ENCODE measurements around the gene PANK4. TPM values are rescaled to one million over a fixed set of nuclear protein-coding genes. Genes with fewer than 3 reads are reported as not detected.

The PANK4 gene
- total RNA-seq, 1 experiment from 2014 or later: 20.5 TPM

DNA sequence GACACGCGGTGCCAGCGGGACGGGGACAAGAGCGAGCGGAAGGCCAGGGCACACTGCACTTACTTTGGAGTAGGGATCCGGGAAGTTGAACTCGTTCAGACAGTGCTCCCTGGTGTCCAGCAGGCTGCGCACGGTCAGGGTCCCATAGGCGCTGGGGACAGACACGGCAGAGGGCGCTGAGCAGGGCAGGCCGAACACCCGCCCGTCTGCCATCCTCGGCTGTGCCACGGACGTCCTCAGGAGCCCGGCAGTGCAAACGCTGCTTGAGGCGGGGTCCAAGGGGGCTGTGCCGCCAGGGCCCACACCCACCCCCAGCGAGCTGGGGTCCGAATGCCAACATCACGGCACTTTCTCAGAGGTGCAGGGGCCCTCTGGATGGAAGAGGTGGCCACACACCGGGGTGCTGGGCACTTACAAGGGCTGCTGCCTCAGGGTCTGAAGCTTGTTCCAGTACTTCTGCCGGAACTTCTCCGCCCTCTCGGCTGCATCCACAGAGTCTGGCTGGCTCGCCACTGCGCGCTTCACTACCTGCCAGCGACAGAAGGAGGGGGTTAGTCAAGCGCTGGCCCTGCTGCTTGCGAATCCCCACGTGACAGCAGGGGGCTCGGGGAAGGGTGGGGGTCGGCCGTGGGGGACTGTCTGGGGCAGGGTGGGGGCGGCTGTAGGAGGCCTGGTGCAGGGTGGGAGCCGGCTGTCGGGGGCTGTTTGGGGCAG, 12.3 kb downstream of the PANK4 start:
- Histone ChIP-seq H3K79me2 (ENCODE audit: low read depth) (no peaks in the 10 kb centered on the region), H3K27me3 (ENCODE audit: insufficient read depth, low read depth) (no peaks in the 10 kb centered on the region), H2AFZ (no peak overlapping the region), H3K9me3 (ENCODE audit: insufficient read depth, low read depth) (no peaks in the 10 kb centered on the region), H4K20me1 (ENCODE audit: insufficient read depth) (peaks cover 3% of the 10 kb centered on the region; the same call in 1 of the 2 replicates), H3K9me2 (ENCODE audit: insufficient read depth) (no peaks in the 10 kb centered on the region), H3K4me2 (no peak overlapping the region), H3F3A (ENCODE audit: insufficient read depth, low read depth) (no peaks in the 10 kb centered on the region), H3K27ac (no peak overlapping the region), H3K4me1 (replicated peaks; ENCODE audit: insufficient read depth) (no peaks in the 10 kb centered on the region), H3K36me3 (ENCODE audit: low read depth) (no peaks in the 10 kb centered on the region), H3K4me3 (no peak overlapping the region)
- no peak for DNase-seq
- intact Hi-C loops (cut with micrococcal nuclease; ENCODE audit: unreplicated experiment): no loop called here
- no TSS peak for BruUV-seq (replicated peaks)
- CTCF ChIA-PET: no interaction called here
- no peak for TF ChIP-seq EZH2 (IDR thresholded peaks at IDR 0.05; ENCODE audit: low read depth)
- TF ChIP-seq, protein P1, sequence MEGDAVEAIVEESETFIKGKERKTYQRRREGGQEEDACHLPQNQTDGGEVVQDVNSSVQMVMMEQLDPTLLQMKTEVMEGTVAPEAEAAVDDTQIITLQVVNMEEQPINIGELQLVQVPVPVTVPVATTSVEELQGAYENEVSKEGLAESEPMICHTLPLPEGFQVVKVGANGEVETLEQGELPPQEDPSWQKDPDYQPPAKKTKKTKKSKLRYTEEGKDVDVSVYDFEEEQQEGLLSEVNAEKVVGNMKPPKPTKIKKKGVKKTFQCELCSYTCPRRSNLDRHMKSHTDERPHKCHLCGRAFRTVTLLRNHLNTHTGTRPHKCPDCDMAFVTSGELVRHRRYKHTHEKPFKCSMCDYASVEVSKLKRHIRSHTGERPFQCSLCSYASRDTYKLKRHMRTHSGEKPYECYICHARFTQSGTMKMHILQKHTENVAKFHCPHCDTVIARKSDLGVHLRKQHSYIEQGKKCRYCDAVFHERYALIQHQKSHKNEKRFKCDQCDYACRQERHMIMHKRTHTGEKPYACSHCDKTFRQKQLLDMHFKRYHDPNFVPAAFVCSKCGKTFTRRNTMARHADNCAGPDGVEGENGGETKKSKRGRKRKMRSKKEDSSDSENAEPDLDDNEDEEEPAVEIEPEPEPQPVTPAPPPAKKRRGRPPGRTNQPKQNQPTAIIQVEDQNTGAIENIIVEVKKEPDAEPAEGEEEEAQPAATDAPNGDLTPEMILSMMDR (conservative IDR thresholded peaks at IDR 0.05): no peak
- POLR2A ChIA-PET (ENCODE audit: unreplicated experiment): no interaction called here

DNA sequence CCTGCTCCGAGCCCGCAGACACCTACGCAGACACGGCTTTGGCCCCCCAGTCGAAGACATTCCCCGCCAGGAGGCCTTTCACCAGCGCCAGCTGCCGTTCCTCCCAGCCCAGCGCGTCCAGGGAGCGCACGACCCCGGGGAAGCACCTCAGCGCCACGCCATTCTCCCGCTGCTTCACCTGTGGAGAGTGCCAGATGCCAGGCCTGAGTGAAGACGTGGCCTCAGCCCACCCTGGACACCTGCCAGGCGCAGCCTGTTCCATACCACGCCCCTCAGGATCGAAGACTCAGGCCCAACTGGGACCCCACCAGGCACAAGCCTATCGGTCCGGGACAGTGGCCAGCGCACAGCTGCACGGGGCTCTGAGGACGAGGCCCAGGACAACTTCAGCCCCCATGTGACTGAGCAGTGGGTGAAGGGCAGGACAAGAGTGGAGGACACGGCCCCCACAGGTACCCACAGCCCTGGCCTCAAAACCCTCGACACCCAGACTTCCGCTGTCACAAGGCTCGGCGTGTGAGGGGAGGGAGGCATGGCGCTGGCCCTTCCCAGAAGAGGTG, 13.5 kb downstream of the PANK4 start:
- no peak overlapping the region for H3K27ac ChIP-seq
- no peaks in the 10 kb centered on the region for H3K4me1 ChIP-seq (replicated peaks; ENCODE audit: insufficient read depth)
- H3F3A ChIP-seq (ENCODE audit: insufficient read depth, low read depth): no peaks in the 10 kb centered on the region
- no TSS peak for BruUV-seq (replicated peaks)
- TF ChIP-seq EZH2 (IDR thresholded peaks at IDR 0.05; ENCODE audit: low read depth): no peak
- TF ChIP-seq, protein P1 (conservative IDR thresholded peaks at IDR 0.05): no peak
- no peaks in the 10 kb centered on the region for H3K9me3 ChIP-seq (ENCODE audit: insufficient read depth, low read depth)
- CTCF ChIA-PET: no interaction called here
- no peak overlapping the region for H2AFZ ChIP-seq
- POLR2A ChIA-PET (ENCODE audit: unreplicated experiment): no interaction called here
- no peak overlapping the region for H3K4me3 ChIP-seq
- no peaks in the 10 kb centered on the region for H3K36me3 ChIP-seq (ENCODE audit: low read depth)
- no peak for DNase-seq
- no peak overlapping the region for H3K4me2 ChIP-seq
- intact Hi-C loops (cut with micrococcal nuclease; ENCODE audit: unreplicated experiment): no loop called here
- peaks cover 4% of the 10 kb centered on the region for H4K20me1 ChIP-seq (ENCODE audit: insufficient read depth)
- H3K27me3 ChIP-seq (ENCODE audit: insufficient read depth, low read depth): no peaks in the 10 kb centered on the region
- H3K9me2 ChIP-seq (ENCODE audit: insufficient read depth): no peaks in the 10 kb centered on the region
- no peaks in the 10 kb centered on the region for H3K79me2 ChIP-seq (ENCODE audit: low read depth)

DNA sequence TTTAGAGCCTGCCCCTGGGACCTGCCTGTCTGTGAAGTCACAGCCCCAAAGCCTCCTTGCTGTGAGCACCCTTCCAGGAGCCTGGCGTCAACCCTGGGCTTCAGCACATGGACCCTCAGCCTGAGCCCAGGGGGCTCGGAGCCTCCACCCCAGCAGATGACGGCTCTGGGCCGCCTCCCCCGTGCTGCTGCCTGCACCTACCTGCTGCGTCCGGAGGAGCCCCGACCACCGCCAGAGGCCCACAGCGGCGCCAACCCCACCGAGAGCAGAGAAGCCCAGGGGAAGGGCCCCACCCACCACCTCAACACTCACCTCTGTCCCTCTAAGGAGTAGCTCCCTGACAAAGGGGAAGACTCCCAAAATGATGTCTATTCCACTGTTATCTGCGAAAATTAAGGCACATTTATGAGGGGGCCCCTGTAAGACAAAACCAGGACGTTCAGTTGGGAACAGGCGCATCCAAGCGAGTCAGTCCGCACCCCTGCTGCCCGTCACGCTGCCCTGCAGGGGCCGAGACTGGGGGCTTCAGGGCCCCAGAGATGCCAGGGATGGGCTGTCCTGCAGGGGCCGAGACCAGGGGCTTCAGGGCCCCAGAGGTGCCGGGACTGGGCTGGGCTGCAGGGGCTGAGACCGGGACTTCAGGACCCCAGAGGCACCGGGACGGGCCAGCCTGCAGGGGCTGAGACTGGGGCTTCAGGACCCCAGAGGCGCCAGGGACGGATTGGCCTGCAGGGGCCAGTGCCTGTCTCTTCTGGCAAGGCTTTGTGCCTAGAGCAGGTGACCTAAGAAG, 15.8 kb downstream of the PANK4 start:
- Histone ChIP-seq H3K4me2 (no peak overlapping the region), H3K36me3 (ENCODE audit: low read depth) (no peaks in the 10 kb centered on the region), H3K9me3 (ENCODE audit: insufficient read depth, low read depth) (no peaks in the 10 kb centered on the region), H3K79me2 (ENCODE audit: low read depth) (no peaks in the 10 kb centered on the region), H3K4me3 (no peak overlapping the region), H3F3A (ENCODE audit: insufficient read depth, low read depth) (no peaks in the 10 kb centered on the region), H2AFZ (no peak overlapping the region), H4K20me1 (ENCODE audit: insufficient read depth) (peaks cover 8% of the 10 kb centered on the region), H3K27me3 (ENCODE audit: insufficient read depth, low read depth) (no peaks in the 10 kb centered on the region), H3K4me1 (replicated peaks; ENCODE audit: insufficient read depth) (no peaks in the 10 kb centered on the region), H3K9me2 (ENCODE audit: insufficient read depth) (no peaks in the 10 kb centered on the region), H3K27ac (no peak overlapping the region)
- ChIA-PET CTCF (no interaction called here), POLR2A (ENCODE audit: unreplicated experiment) (no interaction called here)
- no peak for DNase-seq
- TF ChIP-seq, protein P1 (conservative IDR thresholded peaks at IDR 0.05): no peak
- no peak for TF ChIP-seq EZH2 (IDR thresholded peaks at IDR 0.05; ENCODE audit: low read depth)
- BruUV-seq (replicated peaks): no TSS peak
- intact Hi-C loops (cut with micrococcal nuclease; ENCODE audit: unreplicated experiment): no loop called here
